K562 (cell line): ENCODE measurements around the gene PCCA.

Source experiments
- CTCF ChIP-seq, 3 experiments: IDR thresholded peaks in 2 of 3; conservative IDR thresholded peaks in 1 of 3; 2 replicates each; pipeline ENCODE4 v1.5.1; 2011 to 2012; ENCODE audit warnings: low read length in 3 of 3, mild to moderate bottlenecking in 3 of 3, control low read depth in 2 of 3, improper control_type of control experiment in 1 of 3, inconsistent platforms in 1 of 3, low read depth in 1 of 3, mixed read lengths in 1 of 3, moderate library complexity in 1 of 3; ENCODE audit not compliant: insufficient read depth in 2 of 3
- EP300 ChIP-seq: IDR thresholded peaks from 2 replicates; pipeline ENCODE4 v1.6.1; 2012; ENCODE audit warnings: low read length, improper control_type of control experiment
- FOXP4 ChIP-seq: sonication (generic); formaldehyde crosslinking; IDR thresholded peaks from 2 replicates; pipeline ENCODE4 v1.8.0; 2022; ENCODE audit warnings: mild to moderate bottlenecking, missing genetic modification reagents, borderline replicate concordance
- GABPA ChIP-seq: fragments of 200-800 bp; sonication (Bioruptor generic); conservative IDR thresholded peaks from 2 replicates; pipeline ENCODE4 v1.6.1; 2016; ENCODE audit warnings: low read depth, missing genetic modification characterization, missing compliant biosample characterization
- STAT5B ChIP-seq: fragments of 250-450 bp; sonication (Bioruptor Pico); IDR thresholded peaks from 2 replicates; pipeline ENCODE4 v1.8.0; 2021; ENCODE audit warnings: mild to moderate bottlenecking, inconsistent platforms

GRCh38 chr13:100529666-100530377, 440.9 kb downstream of the PCCA start:
- TF ChIP-seq GABPA (no peak), EP300 (no peak), CTCF (IDR thresholded peaks at IDR 0.05 in 2 of 3, conservative IDR thresholded peaks at IDR 0.05 in 1 of 3; ENCODE audit: insufficient read depth in 2 of 3, low read depth in 1 of 3, low read length in 3 of 3) (no peak), FOXP4 (CRISPR knock-in tag) (no peak), STAT5B (CRISPR knock-in tag) (no peak)
